BLaER1 treated with 17β-estradiol and CSF1 and Interleukin-3, amounts not matched to agents 10 nM and 100 nM (cell line): ENCODE results near the gene NETO1.

ENCODE experiments used
- H3K27ac ChIP-seq, 11 experiments: shearing (Covaris generic); formaldehyde crosslinking; 2 replicates each; pipeline ENCODE4 v1.8.1; 2022
- H3K27me3 ChIP-seq, 11 experiments: shearing (Covaris generic); formaldehyde crosslinking; 2 replicates each; pipeline ENCODE4 v1.8.1; 2022
- H3K36me3 ChIP-seq, 11 experiments: shearing (Covaris generic); formaldehyde crosslinking; 2 replicates each; pipeline ENCODE4 v1.8.1; 2022
- H3K4me1 ChIP-seq, 10 experiments: shearing (Covaris generic); formaldehyde crosslinking; 2 replicates each; pipeline ENCODE4 v1.8.1; 2022
- H3K4me2 ChIP-seq, 11 experiments: shearing (Covaris generic); formaldehyde crosslinking; 2 replicates each; pipeline ENCODE4 v1.8.1; 2022
- H3K4me3 ChIP-seq, 10 experiments: shearing (Covaris generic); formaldehyde crosslinking; 2 replicates each; pipeline ENCODE4 v1.8.1; 2022
- H3K9ac ChIP-seq, 11 experiments: shearing (Covaris generic); formaldehyde crosslinking; 2 replicates each; pipeline ENCODE4 v1.8.1; 2022
- H3K9me3 ChIP-seq, 11 experiments: shearing (Covaris generic); formaldehyde crosslinking; replicated peaks in 1 of 11; 2 replicates each; pipeline ENCODE4 v1.8.1; 2022
- H4K20me1 ChIP-seq, 11 experiments: shearing (Covaris generic); formaldehyde crosslinking; 2 replicates each; pipeline ENCODE4 v1.8.1; 2022
- Cebpa-rat ChIP-seq, 11 experiments: shearing (Covaris generic); IDR thresholded peaks; 2 replicates each; pipeline ENCODE4 v1.8.1; 2022

The NETO1 gene

GRCh38 chr18:72720116-72720515, 147.7 kb downstream of the NETO1 start:
- no peak for TF ChIP-seq Cebpa-rat (IDR thresholded peaks at IDR 0.05)
- no peak overlapping the region for H3K27ac ChIP-seq
- H4K20me1 ChIP-seq, result no peaks in the 10 kb centered on the region
- H3K9me3 ChIP-seq, result no peaks in the 10 kb centered on the region
- H3K4me3 ChIP-seq, result no peak overlapping the region
- no peaks in the 10 kb centered on the region for H3K27me3 ChIP-seq
- no peaks in the 10 kb centered on the region for H3K4me1 ChIP-seq
- no peak overlapping the region for H3K4me2 ChIP-seq
- no peak overlapping the region for H3K9ac ChIP-seq
- no peaks in the 10 kb centered on the region for H3K36me3 ChIP-seq

GRCh38 chr18:72704202-72704601, 163.6 kb downstream of the NETO1 start:
- Histone ChIP-seq H3K36me3 (no peaks in the 10 kb centered on the region), H3K27me3 (no peaks in the 10 kb centered on the region), H3K9me3 (no peaks in the 10 kb centered on the region), H4K20me1 (no peaks in the 10 kb centered on the region), H3K4me2 (no peak overlapping the region), H3K4me1 (no peaks in the 10 kb centered on the region), H3K9ac (no peak overlapping the region), H3K4me3 (no peak overlapping the region), H3K27ac (no peak overlapping the region)
- no peak for TF ChIP-seq Cebpa-rat (IDR thresholded peaks at IDR 0.05)

GRCh38 chr18:72700961-72701710, 166.7 kb downstream of the NETO1 start:
- Histone ChIP-seq H3K9ac (no peak overlapping the region), H3K27me3 (no peaks in the 10 kb centered on the region), H3K27ac (no peak overlapping the region), H3K36me3 (no peaks in the 10 kb centered on the region), H3K4me1 (0 out of 20 replicates have a peak, but pooled peaks cover 0 to 6% (median 0%) of the 10 kb centered on the region in 10 experiments), H3K4me2 (no peak overlapping the region), H3K4me3 (no peak overlapping the region), H4K20me1 (no peaks in the 10 kb centered on the region), H3K9me3 (peaks cover 0 to 9% (median 0%) of the 10 kb centered on the region in 11 experiments; a peak in 2 of 22 replicates)
- no peak for TF ChIP-seq Cebpa-rat (IDR thresholded peaks at IDR 0.05)

GRCh38 chr18:72697706-72698105, 170.1 kb downstream of the NETO1 start:
- TF ChIP-seq Cebpa-rat (IDR thresholded peaks at IDR 0.05), result no peak
- H3K4me3 ChIP-seq, result no peak overlapping the region
- peaks cover 0 to 9% (median 0%) of the 10 kb centered on the region in 11 experiments; a peak in 2 of 22 replicates for H3K9me3 ChIP-seq
- peak overlapping the region in 1 of 11 experiments; percentile 5; a peak in 2 of 22 replicates for H3K27ac ChIP-seq
- 0 out of 20 replicates have a peak, but pooled peaks cover 0 to 6% (median 0%) of the 10 kb centered on the region in 10 experiments for H3K4me1 ChIP-seq
- H3K36me3 ChIP-seq, result no peaks in the 10 kb centered on the region
- H3K27me3 ChIP-seq, result no peaks in the 10 kb centered on the region
- no peak overlapping the region for H3K4me2 ChIP-seq
- H4K20me1 ChIP-seq, result no peaks in the 10 kb centered on the region
- no peak overlapping the region for H3K9ac ChIP-seq

- Histone ChIP-seq H3K9me3 (peaks cover 0 to 5% (median 0%) of the 10 kb centered on the region in 11 experiments; a peak in 2 of 22 replicates), H3K4me1 (0 out of 20 replicates have a peak, but pooled peaks cover 0 to under 1% (median 0%) of the 10 kb centered on the region in 10 experiments), H3K4me2 (no peak overlapping the region), H3K27ac (no peak overlapping the region), H3K36me3 (no peaks in the 10 kb centered on the region), H3K9ac (no peak overlapping the region), H3K4me3 (no peak overlapping the region), H4K20me1 (no peaks in the 10 kb centered on the region), H3K27me3 (no peaks in the 10 kb centered on the region)
- no peak for TF ChIP-seq Cebpa-rat (IDR thresholded peaks at IDR 0.05)
These were observed 175.2 kb downstream of the NETO1 start for GRCh38 chr18:72692595-72692994.
